ENCODE measurements around the gene MINDY1. TPM values are rescaled to one million over a fixed set of nuclear protein-coding genes. Genes with fewer than 3 reads are reported as not detected.

MINDY1 gene
- total and polyA plus RNA-seq, 2 donors (not counting 3 experiments of a cell fraction or from before 2014, with no cell fraction given), result 12.0 to 15.4 TPM

DNA sequence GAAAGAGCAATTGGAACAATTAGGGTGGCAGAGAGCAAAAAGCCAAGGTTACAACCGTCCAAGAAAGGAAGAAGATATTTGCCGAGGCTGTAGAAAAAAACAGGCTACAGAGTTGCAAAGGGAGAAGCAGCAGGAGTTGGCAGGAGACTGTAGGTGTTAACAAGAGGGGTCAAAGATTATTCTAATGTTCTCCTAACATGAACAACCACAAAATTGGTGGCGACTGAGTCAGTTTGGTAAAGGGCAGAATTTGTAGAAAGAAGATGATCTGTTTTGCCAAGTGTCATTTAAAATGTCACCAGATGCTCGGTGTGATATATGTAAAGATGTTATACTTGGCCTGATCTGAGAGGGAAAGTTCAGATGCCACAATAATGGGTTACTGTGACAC lies 1.1 kb upstream of the MINDY1 start:
- Histone ChIP-seq H3K36me3 (ENCODE audit: control insufficient read depth in 2 of 2, extremely low read depth in 1 of 2, insufficient read depth in 2 of 2, low read length in 2 of 2) (no peaks in the 10 kb centered on the region), H3K27ac (ENCODE audit: insufficient read depth, low read depth, low read length) (peak overlapping the region; percentile 88), H3K79me2 (ENCODE audit: control insufficient read depth, insufficient read depth, low read length) (no peaks in the 10 kb centered on the region), H3K9me3 (replicated peaks; ENCODE audit: control insufficient read depth, insufficient read depth, low read length) (no peaks in the 10 kb centered on the region), H2AFZ (ENCODE audit: low read depth, low read length) (peak overlapping the region; percentile 29), H3K4me3 (replicated peaks in 1 of 3; ENCODE audit: insufficient read depth in 1 of 3, low read depth in 1 of 3, low read length in 3 of 3) (peak overlapping the region in 1 of 3 experiments; percentile 28), H3K4me1 (ENCODE audit: control insufficient read depth, extremely low read depth, insufficient read depth, low read length) (peaks cover 28% of the 10 kb centered on the region), H3K27me3 (ENCODE audit: control insufficient read depth in 2 of 2, insufficient read depth in 2 of 2, low read length in 2 of 2) (no peaks in the 10 kb centered on the region), H4K20me1 (replicated peaks; ENCODE audit: control insufficient read depth, extremely low read depth, insufficient read depth, low read length) (no peaks in the 10 kb centered on the region), H3K9me1 (replicated peaks; ENCODE audit: control insufficient read depth, extremely low read depth, insufficient read depth, low read length) (no peaks in the 10 kb centered on the region), H3K4me2 (ENCODE audit: insufficient read depth, low read length) (peak overlapping the region; percentile 54), H3K9ac (replicated peaks; ENCODE audit: extremely low read depth, insufficient read depth, low read length) (peak overlapping the region; percentile 58)
- intact Hi-C loops (cut with micrococcal nuclease), result loop anchor here (1.0 to 2.0 kb wide), 5 partner anchors 40 to 158 kb away; partner anchors contain the start of genes CDC42SE1, SCNM1 and SETDB1
- TF ChIP-seq JUN (IDR thresholded peaks at IDR 0.05; ENCODE audit: borderline replicate concordance, insufficient read depth, insufficient read length, low read depth), result peak; percentile 81
- TF ChIP-seq, protein P1, sequence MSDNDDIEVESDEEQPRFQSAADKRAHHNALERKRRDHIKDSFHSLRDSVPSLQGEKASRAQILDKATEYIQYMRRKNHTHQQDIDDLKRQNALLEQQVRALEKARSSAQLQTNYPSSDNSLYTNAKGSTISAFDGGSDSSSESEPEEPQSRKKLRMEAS (IDR thresholded peaks at IDR 0.05; ENCODE audit: insufficient read depth, insufficient read length), result no peak
- FAIRE-seq (no peak), DNase-seq (ENCODE audit: low read depth, low spot score) (no peak)
- BruUV-seq (replicated peaks), result no TSS peak
- dilution Hi-C loops (cut with MboI; ENCODE audit: extremely low pct_ligation_motif_present, low sequenced_read_pairs), result no loop called here
- CTCF ChIA-PET, result interaction anchor here (1.5 to 3.7 kb wide), 2 partner anchors 11 to 12 kb away, joined by 4 to 127 read pairs; no protein-coding TSS in a partner anchor
- POLR2A ChIA-PET, result no interaction called here

DNA sequence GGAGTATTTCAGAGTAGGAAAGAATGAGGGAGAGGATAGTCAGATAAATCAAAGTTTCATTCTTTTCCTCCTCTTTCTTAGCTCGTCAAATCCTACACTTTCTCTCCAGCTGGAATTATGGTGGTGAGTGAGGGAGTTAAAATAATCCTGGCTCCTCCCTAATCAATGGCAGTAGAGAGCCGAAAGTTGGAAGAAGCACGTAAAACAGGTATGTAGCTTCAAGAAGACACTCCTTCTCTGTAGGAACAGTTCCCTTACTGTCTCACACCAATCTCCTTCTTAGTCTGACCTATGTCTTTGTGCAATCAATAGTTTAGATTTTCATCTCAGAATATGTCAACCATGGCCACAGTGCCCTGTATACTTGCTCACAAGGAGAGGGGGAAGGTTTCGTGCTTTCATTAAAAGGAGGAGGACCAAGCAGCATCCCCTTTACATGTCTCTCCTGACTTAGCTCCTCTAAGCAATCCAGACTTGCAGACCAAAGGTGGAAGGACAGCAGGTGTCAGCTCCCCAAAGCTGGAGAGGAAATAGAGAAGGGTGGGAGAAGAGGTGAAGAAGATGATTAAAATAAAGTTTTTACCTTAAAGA lies 878 bp downstream of the MINDY1 start:
- H3K4me2 ChIP-seq (ENCODE audit: insufficient read depth, low read length), result peak overlapping the region; percentile 87
- no peaks in the 10 kb centered on the region for H4K20me1 ChIP-seq (replicated peaks; ENCODE audit: control insufficient read depth, extremely low read depth, insufficient read depth, low read length)
- no peaks in the 10 kb centered on the region for H3K9me1 ChIP-seq (replicated peaks; ENCODE audit: control insufficient read depth, extremely low read depth, insufficient read depth, low read length)
- peaks cover 28% of the 10 kb centered on the region for H3K4me1 ChIP-seq (ENCODE audit: control insufficient read depth, extremely low read depth, insufficient read depth, low read length)
- intact Hi-C loops (cut with micrococcal nuclease) (loop anchor here (1.0 kb wide), 1 partner anchor 27 kb away; no protein-coding TSS in a partner anchor), dilution Hi-C loops (cut with MboI; ENCODE audit: extremely low pct_ligation_motif_present, low sequenced_read_pairs) (no loop called here)
- no peaks in the 10 kb centered on the region for H3K27me3 ChIP-seq (ENCODE audit: control insufficient read depth in 2 of 2, insufficient read depth in 2 of 2, low read length in 2 of 2)
- ChIA-PET CTCF (interaction anchor here (0.9 to 3.7 kb wide), 31 partner anchors 9 to 447 kb away, joined by 3 to 127 read pairs (median 5); partner anchors contain the start of genes ANXA9, C1orf56, CDC42SE1 and CERS2), POLR2A (interaction anchor here (0.6 to 1.7 kb wide), 6 partner anchors 8 to 64 kb away, joined by 3 to 6 read pairs (median 4); no protein-coding TSS in a partner anchor)
- FAIRE-seq (no peak), DNase-seq (ENCODE audit: low read depth, low spot score) (peak; percentile 25)
- BruUV-seq (replicated peaks), result no TSS peak
- peak overlapping the region; percentile 35 to 51 (median 43) for H3K4me3 ChIP-seq (replicated peaks in 1 of 3; ENCODE audit: insufficient read depth in 1 of 3, low read depth in 1 of 3, low read length in 3 of 3)
- H2AFZ ChIP-seq (ENCODE audit: low read depth, low read length), result peak overlapping the region; percentile 95
- no peak overlapping the region for H3K27ac ChIP-seq (ENCODE audit: insufficient read depth, low read depth, low read length)
- peak overlapping the region; percentile 89 for H3K9ac ChIP-seq (replicated peaks; ENCODE audit: extremely low read depth, insufficient read depth, low read length)
- H3K79me2 ChIP-seq (ENCODE audit: control insufficient read depth, insufficient read depth, low read length), result no peaks in the 10 kb centered on the region
- no peaks in the 10 kb centered on the region for H3K36me3 ChIP-seq (ENCODE audit: control insufficient read depth in 2 of 2, extremely low read depth in 1 of 2, insufficient read depth in 2 of 2, low read length in 2 of 2)
- TF ChIP-seq POLR2AphosphoS5 (IDR thresholded peaks at IDR 0.05; ENCODE audit: insufficient read depth, low read depth, low read length), result no peak
- no peak for TF ChIP-seq FOS (IDR thresholded peaks at IDR 0.05; ENCODE audit: borderline replicate concordance, insufficient read depth, low read length)
- no peak for TF ChIP-seq MYC (IDR thresholded peaks at IDR 0.05; ENCODE audit: low read depth, low read length)
- TF ChIP-seq, protein P2, sequence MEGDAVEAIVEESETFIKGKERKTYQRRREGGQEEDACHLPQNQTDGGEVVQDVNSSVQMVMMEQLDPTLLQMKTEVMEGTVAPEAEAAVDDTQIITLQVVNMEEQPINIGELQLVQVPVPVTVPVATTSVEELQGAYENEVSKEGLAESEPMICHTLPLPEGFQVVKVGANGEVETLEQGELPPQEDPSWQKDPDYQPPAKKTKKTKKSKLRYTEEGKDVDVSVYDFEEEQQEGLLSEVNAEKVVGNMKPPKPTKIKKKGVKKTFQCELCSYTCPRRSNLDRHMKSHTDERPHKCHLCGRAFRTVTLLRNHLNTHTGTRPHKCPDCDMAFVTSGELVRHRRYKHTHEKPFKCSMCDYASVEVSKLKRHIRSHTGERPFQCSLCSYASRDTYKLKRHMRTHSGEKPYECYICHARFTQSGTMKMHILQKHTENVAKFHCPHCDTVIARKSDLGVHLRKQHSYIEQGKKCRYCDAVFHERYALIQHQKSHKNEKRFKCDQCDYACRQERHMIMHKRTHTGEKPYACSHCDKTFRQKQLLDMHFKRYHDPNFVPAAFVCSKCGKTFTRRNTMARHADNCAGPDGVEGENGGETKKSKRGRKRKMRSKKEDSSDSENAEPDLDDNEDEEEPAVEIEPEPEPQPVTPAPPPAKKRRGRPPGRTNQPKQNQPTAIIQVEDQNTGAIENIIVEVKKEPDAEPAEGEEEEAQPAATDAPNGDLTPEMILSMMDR (IDR thresholded peaks at IDR 0.05; ENCODE audit: extremely low read depth in 1 of 2, insufficient read depth in 1 of 2, low read depth in 1 of 2, low read length in 2 of 2), result no peak
- no peaks in the 10 kb centered on the region for H3K9me3 ChIP-seq (replicated peaks; ENCODE audit: control insufficient read depth, insufficient read depth, low read length)

Measured in endothelial cell of umbilical vein (primary cell).